ENCODE measurements around the gene PIK3AP1. TPM values are rescaled to one million over a fixed set of nuclear protein-coding genes. Genes with fewer than 3 reads are reported as not detected.

The PIK3AP1 gene
- total RNA-seq, 2 donors from 2014 or later, result 1.3 to 5.2 TPM

- H3K9me3 Mint-ChIP-seq, result peaks cover 3% of the 10 kb centered on the region
- 92 to 95% methylated on average over 5 to 8 of the region's 8 CpGs for WGBS, 2 experiments (ENCODE audit: insufficient coverage in 1 of 2, insufficient read length in 1 of 2)
- no peaks in the 10 kb centered on the region for H3K27me3 ChIP-seq (ENCODE audit: control insufficient read depth, insufficient read depth, low read length, poor library complexity, severe bottlenecking)
- no peak overlapping the region for H3K4me3 Mint-ChIP-seq
- H3K27me3 Mint-ChIP-seq (ENCODE audit: insufficient read depth), result no peaks in the 10 kb centered on the region
- no peaks in the 10 kb centered on the region for H3K36me3 ChIP-seq (ENCODE audit: control insufficient read depth, insufficient read depth, low read length)
- TF ChIP-seq, protein P1, sequence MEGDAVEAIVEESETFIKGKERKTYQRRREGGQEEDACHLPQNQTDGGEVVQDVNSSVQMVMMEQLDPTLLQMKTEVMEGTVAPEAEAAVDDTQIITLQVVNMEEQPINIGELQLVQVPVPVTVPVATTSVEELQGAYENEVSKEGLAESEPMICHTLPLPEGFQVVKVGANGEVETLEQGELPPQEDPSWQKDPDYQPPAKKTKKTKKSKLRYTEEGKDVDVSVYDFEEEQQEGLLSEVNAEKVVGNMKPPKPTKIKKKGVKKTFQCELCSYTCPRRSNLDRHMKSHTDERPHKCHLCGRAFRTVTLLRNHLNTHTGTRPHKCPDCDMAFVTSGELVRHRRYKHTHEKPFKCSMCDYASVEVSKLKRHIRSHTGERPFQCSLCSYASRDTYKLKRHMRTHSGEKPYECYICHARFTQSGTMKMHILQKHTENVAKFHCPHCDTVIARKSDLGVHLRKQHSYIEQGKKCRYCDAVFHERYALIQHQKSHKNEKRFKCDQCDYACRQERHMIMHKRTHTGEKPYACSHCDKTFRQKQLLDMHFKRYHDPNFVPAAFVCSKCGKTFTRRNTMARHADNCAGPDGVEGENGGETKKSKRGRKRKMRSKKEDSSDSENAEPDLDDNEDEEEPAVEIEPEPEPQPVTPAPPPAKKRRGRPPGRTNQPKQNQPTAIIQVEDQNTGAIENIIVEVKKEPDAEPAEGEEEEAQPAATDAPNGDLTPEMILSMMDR (conservative IDR thresholded peaks at IDR 0.05), result no peak
- no peak for DNase-seq
- no peaks in the 10 kb centered on the region for H3K4me1 ChIP-seq (ENCODE audit: control insufficient read depth, insufficient read depth, low read length)
- H3K4me3 ChIP-seq (ENCODE audit: low read length), result no peak overlapping the region
- H3K36me3 Mint-ChIP-seq (ENCODE audit: low read depth), result no peaks in the 10 kb centered on the region
- no peak overlapping the region for H3K27ac ChIP-seq (ENCODE audit: low read depth, low read length)
- H3K9me3 ChIP-seq (ENCODE audit: control insufficient read depth, low read length), result no peaks in the 10 kb centered on the region
- no peak overlapping the region for H3K27ac Mint-ChIP-seq
- H3K4me1 Mint-ChIP-seq, result peaks cover 3% of the 10 kb centered on the region
- H3K9ac ChIP-seq (ENCODE audit: extremely low read depth, low read length, poor library complexity, severe bottlenecking), result no peak overlapping the region
Observed at GRCh38 chr10:96687317-96688012, 32.8 kb downstream of the PIK3AP1 start.

DNA sequence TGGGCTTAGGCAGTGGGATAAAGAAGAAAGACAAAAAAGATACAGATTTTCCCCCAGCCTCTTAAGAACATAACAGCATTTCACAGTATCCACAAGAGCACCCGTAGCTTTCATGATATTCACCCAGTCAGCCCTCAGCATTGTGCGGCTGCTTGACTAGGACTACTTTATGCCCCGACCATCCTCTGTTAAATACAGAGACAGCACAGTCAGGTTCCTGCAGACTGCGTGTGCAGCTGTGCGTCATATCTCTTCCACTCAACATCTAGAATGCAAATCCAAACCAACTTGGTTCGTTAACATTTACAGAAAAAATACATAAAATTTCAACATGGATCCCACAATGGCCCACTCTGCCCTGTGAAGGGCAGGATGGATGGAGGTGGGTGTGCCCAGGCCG lies 33.8 kb downstream of the PIK3AP1 start:
- Histone ChIP-seq H3K27ac (ENCODE audit: low read depth, low read length) (no peak overlapping the region), H3K36me3 (ENCODE audit: control insufficient read depth, insufficient read depth, low read length) (no peaks in the 10 kb centered on the region), H3K4me1 (ENCODE audit: control insufficient read depth, insufficient read depth, low read length) (no peaks in the 10 kb centered on the region), H3K27me3 (ENCODE audit: control insufficient read depth, insufficient read depth, low read length, poor library complexity, severe bottlenecking) (no peaks in the 10 kb centered on the region), H3K9ac (ENCODE audit: extremely low read depth, low read length, poor library complexity, severe bottlenecking) (no peak overlapping the region), H3K9me3 (ENCODE audit: control insufficient read depth, low read length) (no peaks in the 10 kb centered on the region), H3K4me3 (ENCODE audit: low read length) (no peak overlapping the region)
- DNase-seq, result no peak
- Mint-ChIP-seq H3K27ac (no peak overlapping the region), H3K36me3 (ENCODE audit: low read depth) (no peaks in the 10 kb centered on the region), H3K4me1 (peaks cover 7% of the 10 kb centered on the region), H3K4me3 (no peak overlapping the region), H3K27me3 (ENCODE audit: insufficient read depth) (no peaks in the 10 kb centered on the region), H3K9me3 (peaks cover 3% of the 10 kb centered on the region)
- TF ChIP-seq, protein P1 (conservative IDR thresholded peaks at IDR 0.05), result no peak
- 83 to 93% methylated on average over 6 to 7 of the region's 7 CpGs for WGBS, 2 experiments (ENCODE audit: insufficient coverage in 1 of 2, insufficient read length in 1 of 2)

- Mint-ChIP-seq H3K9me3 (peaks cover 3% of the 10 kb centered on the region), H3K4me3 (no peak overlapping the region), H3K27me3 (ENCODE audit: insufficient read depth) (no peaks in the 10 kb centered on the region), H3K4me1 (peaks cover 7% of the 10 kb centered on the region), H3K27ac (no peak overlapping the region), H3K36me3 (ENCODE audit: low read depth) (no peaks in the 10 kb centered on the region)
- Histone ChIP-seq H3K9me3 (ENCODE audit: control insufficient read depth, low read length) (no peaks in the 10 kb centered on the region), H3K9ac (ENCODE audit: extremely low read depth, low read length, poor library complexity, severe bottlenecking) (no peak overlapping the region), H3K36me3 (ENCODE audit: control insufficient read depth, insufficient read depth, low read length) (no peaks in the 10 kb centered on the region), H3K27me3 (ENCODE audit: control insufficient read depth, insufficient read depth, low read length, poor library complexity, severe bottlenecking) (no peaks in the 10 kb centered on the region), H3K4me1 (ENCODE audit: control insufficient read depth, insufficient read depth, low read length) (no peaks in the 10 kb centered on the region), H3K4me3 (ENCODE audit: low read length) (no peak overlapping the region), H3K27ac (ENCODE audit: low read depth, low read length) (no peak overlapping the region)
- DNase-seq, result no peak
- TF ChIP-seq, protein P1 (conservative IDR thresholded peaks at IDR 0.05), result no peak
- WGBS, 2 experiments (ENCODE audit: insufficient coverage in 1 of 2, insufficient read length in 1 of 2), result 83 to 91% methylated on average over 1 to 3 of the region's 3 CpGs
Observed at GRCh38 chr10:96685306-96685705, 35.0 kb downstream of the PIK3AP1 start.

Data from endodermal cell (in vitro differentiated cells).